Testis (tissue), 3 donors: ENCODE measurements around the gene SULT2B1. TPM values are rescaled to one million over a fixed set of nuclear protein-coding genes. Genes with fewer than 3 reads are reported as not detected.

Experiments used
- DNase-seq: peaks from one replicate; pipeline ENCODE4 v3.0.0-alpha.2; 2019
- H3K27ac ChIP-seq, 2 donors: fragments of 200-600 bp; sonication (generic); one replicate each; pipeline ENCODE4 v1.5.1; 2019
- H3K27me3 ChIP-seq: fragments of 200-600 bp; sonication (generic); one replicate; pipeline ENCODE4 v1.5.1; 2019
- H3K36me3 ChIP-seq: fragments of 200-600 bp; sonication (generic); one replicate; pipeline ENCODE4 v1.5.1; 2017; ENCODE audit warnings: low read depth; ENCODE audit errors: missing control alignments
- H3K4me1 ChIP-seq: fragments of 200-600 bp; sonication (generic); one replicate; pipeline ENCODE4 v1.5.1; 2019
- H3K4me3 ChIP-seq, 2 donors: fragments of 200-600 bp; sonication (generic); one replicate each; pipeline ENCODE4 v1.5.1; 2017 to 2019
- H3K9me3 ChIP-seq: fragments of 200-600 bp; sonication (generic); one replicate; pipeline ENCODE4 v1.5.1; 2017
- CTCF ChIP-seq, 3 experiments: fragments of 450-650 bp in 2 of 3; fragments of 200-600 bp in 1 of 3; sonication (generic) in 1 of 3; IDR thresholded peaks; one replicate each; pipeline ENCODE4 v1.5.1; 2016 to 2019; ENCODE audit warnings: antibody characterized with exemption in 3 of 3, mild to moderate bottlenecking in 2 of 3, moderate library complexity in 1 of 3
- POLR2A ChIP-seq: fragments of 450-650 bp; IDR thresholded peaks from one replicate; pipeline ENCODE4 v1.6.1; 2017; ENCODE audit warnings: antibody characterized with exemption, mild to moderate bottlenecking, moderate library complexity
- WGBS, 2 donors: methylation state at CpG; one replicate each; pipeline ENCODE4 v1.1.5; 2018; 5-methylcytosine and 5-hydroxymethylcytosine counted together
- intact Hi-C: fragments of 100-400 bp; cut with DNase I; formaldehyde crosslinking; loops from one replicate; pipeline ENCODE4 v1.15.1; 2023; ENCODE audit warnings: low total_unique reads
- polyA plus RNA-seq: library from polyadenylated mRNA; stranded (reverse); fragments of 350-450 nt; fragmentation: Illumina TruSeq; extraction: RNeasy Lipid Tissue Mini Kit (QIAGEN cat#74804); gene quantifications from one replicate; pipeline ENCODE4 v1.2.3, GENCODE V29; 2014; ENCODE audit warnings: low read depth, low replicate concordance; ENCODE audit not compliant: insufficient read depth
- total RNA-seq, 2 donors: library from RNA; depleted of rRNA; stranded (reverse); fragments of >200 nt; gene quantifications; one replicate each; pipeline ENCODE4 v1.2.3, GENCODE V29; 2016

The SULT2B1 gene
- total and polyA plus RNA-seq, 3 donors from 2014 or later, result 1.0 to 1.4 (median 1.1) TPM

- no peak overlapping the region for H3K4me3 ChIP-seq
- DNase-seq, result no peak
- 42 to 56% methylated on average over 3 of the region's 3 CpGs for WGBS, 2 donors
- no peaks in the 10 kb centered on the region for H3K9me3 ChIP-seq
- no peaks in the 10 kb centered on the region for H3K27me3 ChIP-seq
- H3K4me1 ChIP-seq, result no peaks in the 10 kb centered on the region
- H3K36me3 ChIP-seq, result no peaks in the 10 kb centered on the region
- no peak overlapping the region for H3K27ac ChIP-seq
- TF ChIP-seq CTCF (IDR thresholded peaks at IDR 0.05) (no peak), POLR2A (no peak)
- intact Hi-C loops, result no loop called here
Observed at GRCh38 chr19:48578891-48579290, 26.9 kb downstream of the SULT2B1 start.

GRCh38 chr19:48582168-48582567 lies 30.2 kb downstream of the SULT2B1 start:
- H3K36me3 ChIP-seq, result no peaks in the 10 kb centered on the region
- H3K27ac ChIP-seq, result no peak overlapping the region
- H3K9me3 ChIP-seq, result no peaks in the 10 kb centered on the region
- no peak for TF ChIP-seq POLR2A
- no peak for TF ChIP-seq CTCF (IDR thresholded peaks at IDR 0.05)
- intact Hi-C loops, result loop anchor here (10.0 kb wide), 1 partner anchor 77 kb away; no protein-coding TSS in a partner anchor
- no peaks in the 10 kb centered on the region for H3K4me1 ChIP-seq
- no peak overlapping the region for H3K4me3 ChIP-seq
- WGBS, 2 donors, result 83 to 93% methylated on average over 2 of the region's 2 CpGs
- no peak for DNase-seq
- H3K27me3 ChIP-seq, result no peaks in the 10 kb centered on the region

- no peaks in the 10 kb centered on the region for H3K27me3 ChIP-seq
- H3K36me3 ChIP-seq, result no peaks in the 10 kb centered on the region
- no peaks in the 10 kb centered on the region for H3K4me1 ChIP-seq
- H3K27ac ChIP-seq, result no peak overlapping the region
- no peaks in the 10 kb centered on the region for H3K9me3 ChIP-seq
- intact Hi-C loops, result loop anchor here (10.0 kb wide), 1 partner anchor 83 kb away; no protein-coding TSS in a partner anchor
- DNase-seq, result no peak
- no peak overlapping the region for H3K4me3 ChIP-seq
- no peak for TF ChIP-seq POLR2A
- TF ChIP-seq CTCF (IDR thresholded peaks at IDR 0.05), result no peak
- 73 to 92% methylated on average over 2 to 3 of the region's 3 CpGs for WGBS, 2 donors
Observed at GRCh38 chr19:48587387-48587786, 35.4 kb downstream of the SULT2B1 start.

- 3% methylated on average over 35 to 36 of the region's 36 CpGs for WGBS, 2 donors
Observed at GRCh38 chr19:48588670-48589401, 36.9 kb downstream of the SULT2B1 start.

More at GRCh38 chr19:48588670-48589401, 36.9 kb downstream of the SULT2B1 start:
- intact Hi-C loops, result loop anchor here (10.0 kb wide), 1 partner anchor 84 kb away; no protein-coding TSS in a partner anchor
- Histone ChIP-seq H3K4me1 (no peaks in the 10 kb centered on the region), H3K27me3 (no peaks in the 10 kb centered on the region), H3K9me3 (no peaks in the 10 kb centered on the region), H3K36me3 (no peaks in the 10 kb centered on the region), H3K27ac (no peak overlapping the region), H3K4me3 (peak overlapping the region; percentile 4 to 49)
- TF ChIP-seq POLR2A (no peak), CTCF (IDR thresholded peaks at IDR 0.05) (peak; percentile 82 to 87 (median 86))
- peak; percentile 95 for DNase-seq
